SW 1271 (cell line): ENCODE measurements around the gene LRRC41.
A peak's percentile ranks its signal among the peaks of the same experiment; 100 is the strongest.
"Not testable (repeated sequence)": the region's sequence is repeated elsewhere in the genome, so short reads cannot be mapped to it uniquely, and the experiment has no call there.

ENCODE experiments used
- DNase-seq, 2 experiments: peaks; one replicate each; lab custom pipeline; 2025; lab: John Stamatoyannopoulos, UW

LRRC41 gene

DNA sequence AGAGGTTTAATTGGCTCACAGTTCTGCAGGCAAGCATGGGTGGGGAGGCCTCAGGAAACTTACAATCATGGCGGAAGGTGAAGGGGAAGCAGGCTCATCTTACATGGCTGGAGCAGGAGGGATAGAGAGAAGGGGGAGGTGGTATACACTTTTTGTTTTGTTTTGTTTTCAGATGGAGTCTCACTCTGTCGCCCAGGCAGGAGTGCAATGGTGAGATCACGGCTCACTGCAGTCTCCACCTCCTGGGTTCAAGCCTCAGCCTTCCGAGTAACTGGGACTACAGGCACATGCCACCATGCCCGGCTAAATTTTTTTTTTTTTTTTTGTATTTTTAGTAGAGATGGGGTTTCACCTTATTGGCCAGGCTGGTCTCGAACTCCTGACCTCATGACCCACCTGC, 18.8 kb upstream of the LRRC41 start:
- not testable (repeated sequence) for DNase-seq

- not testable (repeated sequence) for DNase-seq
These were observed 16.8 kb upstream of the LRRC41 start for GRCh38 chr1:46319960-46320914.

- DNase-seq, result not testable (repeated sequence)
These were observed 15.9 kb upstream of the LRRC41 start for GRCh38 chr1:46319301-46319700.

GRCh38 chr1:46317323-46317722, 13.9 kb upstream of the LRRC41 start:
- DNase-seq, result no peak

DNA sequence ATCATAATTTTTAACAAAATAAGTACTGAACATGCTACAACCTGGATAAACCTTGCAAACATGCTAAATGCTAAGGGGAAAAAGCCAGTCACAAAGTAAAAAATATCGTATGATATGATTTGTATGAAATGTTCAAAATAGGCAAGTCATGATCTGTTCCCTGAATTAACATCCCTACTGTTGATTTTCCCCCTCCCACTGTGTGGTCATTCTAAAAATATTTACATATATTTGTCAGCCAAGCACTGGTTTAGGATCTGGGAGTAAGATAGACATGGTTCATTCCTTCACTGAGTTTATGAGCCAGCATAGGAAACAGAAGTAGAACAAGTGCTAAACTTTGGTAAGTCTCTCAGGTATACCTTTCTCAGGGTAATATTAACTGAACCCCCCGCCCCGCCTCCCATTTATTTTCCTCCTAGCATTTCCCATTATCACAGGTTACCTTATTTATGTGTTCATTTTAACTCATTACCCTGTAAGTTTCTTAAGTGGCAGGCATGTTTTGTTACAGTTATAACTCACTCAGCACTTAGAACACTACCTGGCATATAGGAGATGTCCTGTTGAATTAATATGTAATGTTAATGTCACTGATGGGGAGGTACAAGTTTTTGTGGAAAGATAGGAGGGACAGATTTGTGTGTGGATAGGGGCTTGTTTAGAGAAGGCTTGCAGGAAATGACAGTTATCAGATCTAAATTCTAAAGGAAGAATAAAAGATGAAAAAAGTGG, 12.4 kb upstream of the LRRC41 start:
- no peak for DNase-seq

DNA sequence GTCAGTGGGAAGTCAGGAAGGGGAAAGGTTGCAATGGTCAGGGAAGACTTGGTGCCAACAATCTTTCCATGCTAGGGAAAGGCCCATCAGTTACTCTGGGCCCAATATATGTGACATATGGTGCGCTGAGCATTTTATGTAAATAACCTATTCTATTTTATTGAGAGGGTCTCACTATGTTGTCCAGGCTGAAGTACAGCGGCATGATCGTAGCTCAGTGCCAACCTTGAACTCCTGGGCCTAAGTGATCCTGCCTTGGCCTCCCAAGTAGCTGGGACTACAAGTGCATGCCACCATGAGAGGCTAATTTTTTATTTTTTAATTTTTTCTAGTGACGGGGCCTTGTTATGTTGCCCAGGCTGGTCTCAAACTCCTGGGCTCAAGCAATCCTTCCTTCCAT, 6.9 kb upstream of the LRRC41 start:
- no peak for DNase-seq

- no peak for DNase-seq
These were observed 6.2 kb upstream of the LRRC41 start for GRCh38 chr1:46309401-46310159.

DNA sequence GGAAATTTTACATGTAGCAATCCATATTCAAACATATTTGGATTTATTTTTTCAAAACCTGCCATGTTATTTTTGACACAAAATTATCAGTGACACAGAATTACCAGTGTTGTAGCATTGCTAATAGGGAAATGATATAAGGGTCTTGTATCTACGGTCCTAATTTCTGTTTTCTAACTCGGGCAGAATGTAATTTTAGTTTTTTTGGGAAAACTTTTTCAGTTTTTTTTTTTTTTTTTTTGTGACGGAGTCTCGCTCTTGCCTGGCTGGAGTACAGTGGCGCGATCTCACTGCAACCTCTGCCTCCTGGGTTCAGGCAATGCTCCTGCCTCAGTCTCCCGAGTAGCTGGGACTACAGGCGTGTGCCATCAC, 2.7 kb upstream of the LRRC41 start:
- no peak for DNase-seq

- DNase-seq, result no peak
These were observed 483 bp upstream of the LRRC41 start for GRCh38 chr1:46303872-46304326.

DNA sequence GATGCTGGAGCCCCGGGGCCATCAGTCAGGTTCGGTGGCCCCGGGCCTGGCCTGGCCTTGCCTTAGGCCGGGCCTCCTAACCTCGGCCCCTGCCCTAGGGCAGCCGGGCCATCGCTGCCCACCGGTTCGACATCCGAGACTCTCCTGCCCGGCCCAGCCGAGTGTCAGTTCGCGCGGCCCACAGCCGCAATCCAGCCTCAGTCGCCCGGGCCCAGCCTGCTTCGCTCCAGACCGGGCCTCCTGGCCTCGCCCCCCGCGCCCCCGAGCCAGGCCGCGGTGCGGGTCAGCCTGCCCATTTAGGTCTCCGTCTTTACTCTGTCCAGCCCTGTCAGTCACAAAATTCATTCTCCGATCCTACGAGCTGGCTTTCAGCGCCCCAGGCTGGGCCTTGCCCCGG, 777 bp downstream of the LRRC41 start:
- no peak for DNase-seq

- DNase-seq, result no peak
These were observed 1.4 kb downstream of the LRRC41 start for GRCh38 chr1:46301808-46302640.

DNA sequence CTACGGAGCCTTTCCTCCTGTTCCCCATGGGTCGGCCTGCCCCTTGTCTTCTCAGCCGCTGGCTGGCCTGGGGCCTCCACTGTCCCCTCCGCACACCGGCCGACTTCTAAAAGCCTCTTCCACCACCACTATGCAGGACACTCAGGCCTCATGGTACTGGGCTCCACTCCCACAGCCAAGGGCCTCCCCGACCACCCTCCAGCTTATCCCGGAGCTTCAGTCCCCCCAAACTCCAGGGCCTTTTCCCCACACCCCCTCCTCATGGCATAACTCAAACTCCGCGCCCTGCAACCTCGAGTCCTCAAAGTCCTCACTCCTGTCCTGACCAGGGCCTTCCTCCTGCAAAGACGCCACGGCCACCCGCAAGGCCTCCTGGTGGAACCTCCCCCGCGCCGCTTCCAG, 2.0 kb downstream of the LRRC41 start:
- no peak for DNase-seq

- no peak for DNase-seq
These were observed 2.6 kb downstream of the LRRC41 start for GRCh38 chr1:46300673-46301405.

GRCh38 chr1:46298387-46298786, 5.0 kb downstream of the LRRC41 start:
- no peak for DNase-seq

- DNase-seq, result no peak
These were observed 8.1 kb downstream of the LRRC41 start for GRCh38 chr1:46295306-46295705.

- no peak for DNase-seq
These were observed 13.4 kb downstream of the LRRC41 start for GRCh38 chr1:46289976-46290375.

DNA sequence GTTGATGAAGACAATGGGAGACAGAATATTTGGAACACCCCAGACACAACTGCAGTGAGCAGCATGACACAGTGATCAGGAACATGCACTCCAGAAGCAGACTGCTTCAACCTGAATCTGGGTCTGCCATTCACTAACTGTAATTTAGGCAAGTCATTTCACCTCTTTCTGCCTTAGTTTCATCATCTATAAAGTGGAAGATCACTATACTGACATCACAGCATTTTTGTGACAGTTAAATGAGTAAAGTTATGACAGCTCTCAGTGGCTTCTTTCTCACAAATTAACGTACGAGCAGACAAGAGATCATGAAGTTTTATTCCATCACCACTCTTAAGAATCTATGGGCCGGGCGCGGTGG, 14.3 kb downstream of the LRRC41 start:
- DNase-seq, result no peak

GRCh38 chr1:46288485-46289133, 14.8 kb downstream of the LRRC41 start:
- DNase-seq, result peak; percentile 20 to 23

- no peak for DNase-seq
These were observed 17.5 kb downstream of the LRRC41 start for GRCh38 chr1:46285730-46286477.
